VCaP (cell line): ENCODE results near the gene HAP1.

ENCODE experiments used
- H3K27ac ChIP-seq: fragments of 450-650 bp; 2 replicates; pipeline ENCODE4 v1.5.1; 2017
- CTCF ChIP-seq: fragments of 450-650 bp; conservative IDR thresholded peaks from 2 replicates; pipeline ENCODE4 v1.5.1; 2017; ENCODE audit warnings: mild to moderate bottlenecking, moderate library complexity

The HAP1 gene

GRCh38 chr17:41775394-41776226 is 41.2 kb upstream of the HAP1 start:
- no peak for TF ChIP-seq CTCF
- peak overlapping the region; percentile 89 for H3K27ac ChIP-seq

GRCh38 chr17:41773731-41774193 is 39.3 kb upstream of the HAP1 start:
- H3K27ac ChIP-seq: peak overlapping the region; percentile 89
- TF ChIP-seq CTCF: no peak

GRCh38 chr17:41773190-41773588 is 38.7 kb upstream of the HAP1 start:
- TF ChIP-seq CTCF: no peak
- peak overlapping the region; percentile 89 for H3K27ac ChIP-seq

GRCh38 chr17:41772586-41773189 is 38.2 kb upstream of the HAP1 start:
- H3K27ac ChIP-seq: peak overlapping the region; percentile 89
- no peak for TF ChIP-seq CTCF

GRCh38 chr17:41772218-41772585 is 37.8 kb upstream of the HAP1 start:
- no peak for TF ChIP-seq CTCF

GRCh38 chr17:41771389-41772206 is 37.2 kb upstream of the HAP1 start:
- peak overlapping the region; percentile 89 for H3K27ac ChIP-seq
- no peak for TF ChIP-seq CTCF

More at GRCh38 chr17:41772218-41772585, 37.8 kb upstream of the HAP1 start:
- H3K27ac ChIP-seq: peak overlapping the region; percentile 89

- no peak for TF ChIP-seq CTCF
- 0 out of 2 replicates have a peak overlapping the region, but pooled peaks have one; percentile 5 for H3K27ac ChIP-seq
Observed at GRCh38 chr17:41769985-41770384, 35.5 kb upstream of the HAP1 start.
